K562 (cell line): ENCODE data around the gene CHD2. TPM values are rescaled to one million over a fixed set of nuclear protein-coding genes. Genes with fewer than 3 reads are reported as not detected.
A peak's percentile ranks its signal among the peaks of the same experiment; 100 is the strongest.

Experiments used
- COPS2 ChIP-seq: fragments of 450-650 bp; conservative IDR thresholded peaks from 2 replicates; pipeline ENCODE4 v1.6.1; 2016; ENCODE audit warnings: mild to moderate bottlenecking, moderate library complexity
- KLF16 ChIP-seq: IDR thresholded peaks from 2 replicates; pipeline ENCODE4 v1.6.1; 2016; ENCODE audit warnings: antibody characterized with exemption
- L3MBTL2 ChIP-seq: fragments of 450-650 bp; IDR thresholded peaks from 2 replicates; pipeline ENCODE4 v1.6.1; 2016; ENCODE audit warnings: mild to moderate bottlenecking, moderate library complexity
- MECOM ChIP-seq: fragments of 250-450 bp; sonication (Bioruptor Pico); IDR thresholded peaks from 2 replicates; pipeline ENCODE4 v1.8.0; 2022; ENCODE audit warnings: inconsistent platforms
- POU5F1 ChIP-seq: fragments of 150-350 bp; IDR thresholded peaks from 2 replicates; pipeline ENCODE4 v1.6.1; 2014; ENCODE audit warnings: borderline replicate concordance, low read length, low read depth, mild to moderate bottlenecking; ENCODE audit not compliant: partially characterized antibody
- PURB ChIP-seq: sonication (generic); formaldehyde crosslinking; IDR thresholded peaks from 2 replicates; pipeline ENCODE4 v1.9.0; 2021; ENCODE audit warnings: low read depth, mild to moderate bottlenecking, missing genetic modification reagents
- RBM25 ChIP-seq: fragments of 200-400 bp; formaldehyde crosslinking; IDR thresholded peaks from 2 replicates; pipeline ENCODE4 v1.6.1; 2018; ENCODE audit warnings: low read length, low read depth, moderate library complexity; ENCODE audit not compliant: severe bottlenecking
- RFX7 ChIP-seq: fragments of 250-450 bp; sonication (Bioruptor Pico); IDR thresholded peaks from 2 replicates; pipeline ENCODE4 v1.5.1; 2021; ENCODE audit warnings: mild to moderate bottlenecking
- SIN3A ChIP-seq, 2 experiments: fragments of 150-350 bp in 1 of 2; IDR thresholded peaks; 2 replicates each; pipeline ENCODE4 v1.6.1; 2011 to 2016; ENCODE audit warnings: borderline replicate concordance in 2 of 2, low read depth in 2 of 2, low read length in 2 of 2, mild to moderate bottlenecking in 2 of 2, moderate library complexity in 2 of 2; ENCODE audit not compliant: control insufficient read depth in 1 of 2
- STAT5B ChIP-seq: fragments of 250-450 bp; sonication (Bioruptor Pico); IDR thresholded peaks from 2 replicates; pipeline ENCODE4 v1.8.0; 2021; ENCODE audit warnings: mild to moderate bottlenecking, inconsistent platforms
- TOE1 ChIP-seq, 2 experiments: fragments of 450-650 bp in 1 of 2; sonication (generic) in 1 of 2; formaldehyde crosslinking in 1 of 2; IDR thresholded peaks; 2 replicates each; pipeline versions ENCODE4 v1.7.1 to v1.8.0; 2016 to 2022; ENCODE audit warnings: borderline replicate concordance in 2 of 2, mild to moderate bottlenecking in 2 of 2, antibody characterized with exemption in 1 of 2, inconsistent platforms in 1 of 2, low read depth in 1 of 2, missing genetic modification reagents in 1 of 2, moderate library complexity in 1 of 2
- ZBTB8A ChIP-seq: fragments of 450-650 bp; IDR thresholded peaks from 2 replicates; pipeline ENCODE4 v1.6.1; 2018; ENCODE audit warnings: mild to moderate bottlenecking, moderate library complexity; ENCODE audit not compliant: partially characterized antibody
- ZFX ChIP-seq: sonication (generic); formaldehyde crosslinking; IDR thresholded peaks from 2 replicates; pipeline ENCODE4 v1.8.0; 2022; ENCODE audit warnings: mild to moderate bottlenecking, missing genetic modification reagents, moderate library complexity
- ZNF175 ChIP-seq: fragments of 200-800 bp; sonication (Bioruptor generic); IDR thresholded peaks from 2 replicates; pipeline ENCODE4 v1.6.1; 2016; ENCODE audit warnings: low read depth, mild to moderate bottlenecking, missing genetic modification characterization, missing compliant biosample characterization
- ZNF57 ChIP-seq: fragments of 450-650 bp; formaldehyde crosslinking; IDR thresholded peaks from 2 replicates; pipeline ENCODE4 v1.4.0; 2020; ENCODE audit warnings: mild to moderate bottlenecking, moderate library complexity
- ZNF717 ChIP-seq: fragments of 250-450 bp; sonication (Bioruptor Pico); IDR thresholded peaks from 2 replicates; pipeline ENCODE4 v1.5.0; 2021
- polyA plus RNA-seq, 8 experiments: library from polyadenylated mRNA; depleted of rRNA in 4 of 8; stranded (reverse) in 5 of 8; unstranded in 3 of 8; fragments of >200 nt; fragmentation: Nextera tagmentation in 2 of 8; fragmentation: Illumina TruSeq in 1 of 8; extraction: Ambion mirVana in 2 of 8; extraction: Trizol in 1 of 8; gene quantifications; 2 replicates each; pipeline versions ENCODE4 v1.2.1 to v1.2.3, GENCODE V29; 2011 to 2014; ENCODE audit warnings: inconsistent platforms in 1 of 8, missing spikeins in 1 of 8
- total RNA-seq, 7 experiments: library from RNA; depleted of rRNA in 6 of 7; stranded (reverse); fragments of >200 nt in 6 of 7; fragmentation: Illumina TruSeq in 2 of 7; extraction: Trizol in 2 of 7; gene quantifications; 2 replicates each; pipeline versions ENCODE4 v1.2.1 to v1.2.3, GENCODE V29; 2011 to 2021; ENCODE audit warnings: low replicate concordance in 1 of 7
- TF ChIP-seq, protein P1 (sequence below), 2 experiments: fragments of 450-650 bp; IDR thresholded peaks; 2 replicates each; pipeline ENCODE4 v1.6.1; 2018; ENCODE audit warnings: mild to moderate bottlenecking in 2 of 2, low read depth in 1 of 2; ENCODE audit not compliant: partially characterized antibody in 2 of 2
- TF ChIP-seq, protein P2 (sequence below), 2 experiments: IDR thresholded peaks; 2 replicates each; pipeline ENCODE4 v1.6.1; 2011; ENCODE audit warnings: borderline replicate concordance in 1 of 2, control low read depth in 1 of 2, low read depth in 1 of 2, low read length in 1 of 2, mild to moderate bottlenecking in 1 of 2, mixed read lengths in 1 of 2, moderate library complexity in 1 of 2; ENCODE audit not compliant: insufficient read depth in 1 of 2, insufficient read length in 1 of 2, poor library complexity in 1 of 2, severe bottlenecking in 1 of 2; ENCODE audit errors: extremely low read depth in 1 of 2
- TF ChIP-seq, protein P3 (sequence below): fragments of 450-650 bp; IDR thresholded peaks from 2 replicates; pipeline ENCODE4 v1.6.1; 2016

The CHD2 gene
- total and polyA plus RNA-seq, 9 of the 15 experiments (the other 6 are each of a cell fraction or from before 2014, with no cell fraction given), result 38.9 to 70.8 (median 56.2) TPM

DNA sequence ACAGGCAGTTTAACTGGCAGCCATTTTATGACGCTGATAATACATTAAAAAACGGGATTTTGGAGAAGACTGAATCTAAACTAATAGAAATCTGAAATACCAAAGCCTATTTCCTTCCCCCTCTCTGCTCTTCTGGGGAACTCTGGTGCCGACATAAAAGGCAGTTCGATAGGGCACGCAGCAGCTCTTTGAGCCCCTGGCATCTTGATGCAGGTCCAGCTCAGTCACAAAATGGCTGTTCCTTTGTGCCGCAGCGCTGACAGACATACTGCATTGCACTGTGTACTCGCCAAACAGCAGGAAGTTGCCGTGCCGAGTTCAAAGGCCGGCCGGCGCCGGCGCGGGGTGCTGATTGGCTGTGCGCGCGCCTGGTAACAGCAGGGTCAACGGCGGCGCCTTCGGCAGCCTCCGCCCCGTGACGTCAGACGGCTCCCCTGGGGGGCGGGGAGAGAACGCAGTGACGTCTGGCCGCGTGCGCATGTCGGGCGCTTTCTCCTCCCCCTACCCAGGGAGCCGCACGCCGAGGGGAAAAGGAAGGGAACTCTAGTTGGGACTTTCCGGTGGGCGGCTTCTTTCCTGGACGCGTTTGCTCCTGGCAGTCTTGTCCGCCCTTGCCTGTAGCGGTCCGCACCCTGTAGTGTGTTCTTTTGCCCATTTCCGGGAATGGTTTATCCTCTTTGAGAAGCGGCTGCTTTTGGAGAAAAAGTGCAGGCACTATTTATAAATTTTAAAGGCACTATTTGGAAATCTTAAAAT, 4.0 kb downstream of the CHD2 start (continued):
- TF ChIP-seq, protein P1, sequence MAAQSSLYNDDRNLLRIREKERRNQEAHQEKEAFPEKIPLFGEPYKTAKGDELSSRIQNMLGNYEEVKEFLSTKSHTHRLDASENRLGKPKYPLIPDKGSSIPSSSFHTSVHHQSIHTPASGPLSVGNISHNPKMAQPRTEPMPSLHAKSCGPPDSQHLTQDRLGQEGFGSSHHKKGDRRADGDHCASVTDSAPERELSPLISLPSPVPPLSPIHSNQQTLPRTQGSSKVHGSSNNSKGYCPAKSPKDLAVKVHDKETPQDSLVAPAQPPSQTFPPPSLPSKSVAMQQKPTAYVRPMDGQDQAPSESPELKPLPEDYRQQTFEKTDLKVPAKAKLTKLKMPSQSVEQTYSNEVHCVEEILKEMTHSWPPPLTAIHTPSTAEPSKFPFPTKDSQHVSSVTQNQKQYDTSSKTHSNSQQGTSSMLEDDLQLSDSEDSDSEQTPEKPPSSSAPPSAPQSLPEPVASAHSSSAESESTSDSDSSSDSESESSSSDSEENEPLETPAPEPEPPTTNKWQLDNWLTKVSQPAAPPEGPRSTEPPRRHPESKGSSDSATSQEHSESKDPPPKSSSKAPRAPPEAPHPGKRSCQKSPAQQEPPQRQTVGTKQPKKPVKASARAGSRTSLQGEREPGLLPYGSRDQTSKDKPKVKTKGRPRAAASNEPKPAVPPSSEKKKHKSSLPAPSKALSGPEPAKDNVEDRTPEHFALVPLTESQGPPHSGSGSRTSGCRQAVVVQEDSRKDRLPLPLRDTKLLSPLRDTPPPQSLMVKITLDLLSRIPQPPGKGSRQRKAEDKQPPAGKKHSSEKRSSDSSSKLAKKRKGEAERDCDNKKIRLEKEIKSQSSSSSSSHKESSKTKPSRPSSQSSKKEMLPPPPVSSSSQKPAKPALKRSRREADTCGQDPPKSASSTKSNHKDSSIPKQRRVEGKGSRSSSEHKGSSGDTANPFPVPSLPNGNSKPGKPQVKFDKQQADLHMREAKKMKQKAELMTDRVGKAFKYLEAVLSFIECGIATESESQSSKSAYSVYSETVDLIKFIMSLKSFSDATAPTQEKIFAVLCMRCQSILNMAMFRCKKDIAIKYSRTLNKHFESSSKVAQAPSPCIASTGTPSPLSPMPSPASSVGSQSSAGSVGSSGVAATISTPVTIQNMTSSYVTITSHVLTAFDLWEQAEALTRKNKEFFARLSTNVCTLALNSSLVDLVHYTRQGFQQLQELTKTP (IDR thresholded peaks at IDR 0.05; ENCODE audit: low read depth in 1 of 2, partially characterized antibody in 2 of 2), result peak; percentile 79 to 93
- TF ChIP-seq MECOM (CRISPR knock-in tag), result no peak
- peak; percentile 96 for TF ChIP-seq ZNF175 (CRISPR knock-in tag)
- peak; percentile 57; the same call in 1 of the 2 replicates for TF ChIP-seq TOE1 (IDR thresholded peaks at IDR 0.05; ENCODE audit: borderline replicate concordance)
- peak; percentile 86; the same call in 1 of the 2 replicates for TF ChIP-seq TOE1 (CRISPR knock-in tag; IDR thresholded peaks at IDR 0.05; ENCODE audit: borderline replicate concordance, low read depth)
- TF ChIP-seq STAT5B, result no peak
- TF ChIP-seq L3MBTL2, result peak; percentile 59; the same call in 1 of the 2 replicates
- peak; percentile 12; the same call in 1 of the 2 replicates for TF ChIP-seq ZNF57 (CRISPR knock-in tag)
- TF ChIP-seq ZFX, result peak; percentile 47; the same call in 1 of the 2 replicates
- peak; percentile 78 for TF ChIP-seq RBM25
- TF ChIP-seq, protein P2, sequence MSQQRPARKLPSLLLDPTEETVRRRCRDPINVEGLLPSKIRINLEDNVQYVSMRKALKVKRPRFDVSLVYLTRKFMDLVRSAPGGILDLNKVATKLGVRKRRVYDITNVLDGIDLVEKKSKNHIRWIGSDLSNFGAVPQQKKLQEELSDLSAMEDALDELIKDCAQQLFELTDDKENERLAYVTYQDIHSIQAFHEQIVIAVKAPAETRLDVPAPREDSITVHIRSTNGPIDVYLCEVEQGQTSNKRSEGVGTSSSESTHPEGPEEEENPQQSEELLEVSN (IDR thresholded peaks at IDR 0.05; ENCODE audit: borderline replicate concordance in 1 of 2, extremely low read depth in 1 of 2, insufficient read depth in 1 of 2, insufficient read length in 1 of 2, low read depth in 1 of 2, low read length in 1 of 2, poor library complexity in 1 of 2, severe bottlenecking in 1 of 2), result peak in 1 of 2 experiments; percentile 42
- TF ChIP-seq KLF16, result no peak
- TF ChIP-seq, protein P3, sequence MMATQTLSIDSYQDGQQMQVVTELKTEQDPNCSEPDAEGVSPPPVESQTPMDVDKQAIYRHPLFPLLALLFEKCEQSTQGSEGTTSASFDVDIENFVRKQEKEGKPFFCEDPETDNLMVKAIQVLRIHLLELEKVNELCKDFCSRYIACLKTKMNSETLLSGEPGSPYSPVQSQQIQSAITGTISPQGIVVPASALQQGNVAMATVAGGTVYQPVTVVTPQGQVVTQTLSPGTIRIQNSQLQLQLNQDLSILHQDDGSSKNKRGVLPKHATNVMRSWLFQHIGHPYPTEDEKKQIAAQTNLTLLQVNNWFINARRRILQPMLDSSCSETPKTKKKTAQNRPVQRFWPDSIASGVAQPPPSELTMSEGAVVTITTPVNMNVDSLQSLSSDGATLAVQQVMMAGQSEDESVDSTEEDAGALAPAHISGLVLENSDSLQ, result peak; percentile 84
- no peak for TF ChIP-seq RFX7 (CRISPR knock-in tag)
- TF ChIP-seq PURB (CRISPR knock-in tag), result no peak
- peak; percentile 7 for TF ChIP-seq POU5F1
- TF ChIP-seq SIN3A (IDR thresholded peaks at IDR 0.05; ENCODE audit: borderline replicate concordance in 2 of 2, control insufficient read depth in 1 of 2, low read depth in 2 of 2, low read length in 2 of 2), result peak; percentile 55 to 87; a peak in 3 of 4 replicates
- no peak for TF ChIP-seq ZNF717 (CRISPR knock-in tag)
- no peak for TF ChIP-seq ZBTB8A
- no peak for TF ChIP-seq COPS2
